Neural cell (in vitro differentiated cells): ENCODE data around the gene UTRN.

Source experiments
- EP300 ChIP-seq: fragments of 450-650 bp; conservative IDR thresholded peaks from 2 replicates; pipeline ENCODE4 v1.6.1; 2014; ENCODE audit warnings: antibody characterized with exemption, mild to moderate bottlenecking, moderate library complexity; ENCODE audit not compliant: poor library complexity, severe bottlenecking
- TAF1 ChIP-seq: IDR thresholded peaks from 2 replicates; pipeline ENCODE4 v1.6.1; 2012; ENCODE audit warnings: low read depth

- no peak for TF ChIP-seq EP300
- no peak for TF ChIP-seq TAF1
These were observed 21.3 kb upstream of the UTRN start for GRCh38 chr6:144263786-144264185.
